ENCODE results near the gene CDHR2.
"Not testable (repeated sequence)": the region's sequence is repeated elsewhere in the genome, so short reads cannot be mapped to it uniquely, and the experiment has no call there.

The CDHR2 gene

DNA sequence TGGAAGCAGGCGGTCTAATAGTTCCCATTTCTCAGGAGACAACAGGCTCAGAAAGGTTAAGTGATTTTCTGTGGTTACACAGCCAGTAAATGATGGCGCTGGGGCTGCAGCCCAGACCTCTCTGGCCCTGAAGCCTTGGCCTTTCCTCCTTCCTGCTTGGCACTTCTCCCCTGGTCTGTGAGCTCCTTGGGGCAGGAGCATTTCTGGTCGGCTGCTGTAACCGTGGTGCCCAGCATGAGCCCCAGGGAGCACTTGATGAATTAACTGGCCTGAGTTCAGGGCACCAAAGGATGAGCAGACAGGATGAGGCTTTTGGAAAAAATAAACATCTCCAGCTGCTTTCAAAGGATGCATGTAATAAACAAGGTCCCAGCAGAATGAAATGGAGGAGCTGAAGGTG lies 30.2 kb downstream of the CDHR2 start:
- TF ChIP-seq POLR2A (IDR thresholded peaks at IDR 0.05; ENCODE audit: low read depth, low read length), result no peak
- FAIRE-seq, result no peak
- no peak for DNase-seq (ENCODE audit: insufficient read length, low spot score)

DNA sequence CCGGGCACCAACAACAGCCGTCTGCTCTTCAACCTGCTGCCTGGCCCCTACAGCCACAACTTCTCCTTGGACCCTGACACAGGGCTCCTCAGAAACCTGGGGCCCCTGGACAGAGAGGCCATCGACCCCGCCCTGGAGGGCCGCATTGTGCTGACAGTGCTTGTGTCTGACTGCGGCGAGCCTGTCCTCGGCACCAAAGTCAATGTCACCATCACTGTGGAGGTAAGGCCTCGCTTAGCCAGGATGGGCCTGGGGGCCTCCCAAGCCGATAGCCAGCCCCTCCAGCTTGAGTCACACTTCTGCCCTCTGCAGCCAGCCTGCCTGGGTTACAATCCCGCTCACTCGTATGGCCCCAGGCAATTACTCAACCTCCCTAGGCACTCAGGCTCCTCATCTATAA lies 32.2 kb downstream of the CDHR2 start:
- no peak for FAIRE-seq
- no peak for DNase-seq (ENCODE audit: insufficient read length, low spot score)
- TF ChIP-seq POLR2A (IDR thresholded peaks at IDR 0.05; ENCODE audit: low read depth, low read length), result no peak

DNA sequence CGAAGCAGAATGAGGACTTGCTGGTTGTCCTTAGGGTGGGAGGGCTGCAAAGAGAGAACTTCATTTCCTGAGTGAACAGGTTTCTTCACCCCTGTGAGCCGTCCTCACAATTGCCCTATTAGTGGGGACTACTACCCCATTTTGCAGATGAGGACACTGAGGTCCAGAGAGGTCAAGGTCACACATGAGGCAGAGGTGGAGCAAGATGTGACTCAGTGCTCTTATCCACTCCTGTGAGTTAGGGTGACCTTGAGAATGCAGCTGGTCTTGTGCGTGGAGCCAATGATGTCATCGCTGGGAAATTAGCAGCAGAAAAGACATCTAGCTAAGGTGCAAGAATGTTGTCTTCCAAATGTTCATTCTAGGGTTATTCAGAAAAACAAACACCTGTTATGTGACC lies 33.9 kb downstream of the CDHR2 start:
- TF ChIP-seq POLR2A (IDR thresholded peaks at IDR 0.05; ENCODE audit: low read depth, low read length), result no peak
- FAIRE-seq (no peak), DNase-seq (ENCODE audit: insufficient read length, low spot score) (no peak)

DNA sequence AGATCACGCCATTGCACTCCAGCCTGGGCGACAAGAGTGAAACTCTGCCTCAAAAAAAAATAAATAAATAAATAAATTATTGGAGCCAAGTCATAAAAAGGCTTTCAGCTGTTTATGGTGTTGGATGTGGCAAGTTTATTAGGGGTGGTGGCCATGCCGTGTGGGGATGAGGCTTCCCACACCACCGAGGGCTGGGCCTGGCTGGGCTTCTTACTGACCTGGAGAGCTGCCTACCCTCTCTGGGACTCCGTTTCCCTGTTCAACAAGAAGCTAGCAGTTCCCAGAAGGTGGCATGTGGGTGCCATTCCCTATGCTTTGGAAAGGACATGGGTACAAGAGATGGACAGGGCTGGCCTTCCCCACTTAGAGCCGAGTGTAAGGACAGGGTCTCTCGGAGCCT lies 38.3 kb downstream of the CDHR2 start:
- DNase-seq (ENCODE audit: insufficient read length, low spot score) (no peak), FAIRE-seq (no peak)
- TF ChIP-seq POLR2A (IDR thresholded peaks at IDR 0.05; ENCODE audit: low read depth, low read length), result no peak

DNA sequence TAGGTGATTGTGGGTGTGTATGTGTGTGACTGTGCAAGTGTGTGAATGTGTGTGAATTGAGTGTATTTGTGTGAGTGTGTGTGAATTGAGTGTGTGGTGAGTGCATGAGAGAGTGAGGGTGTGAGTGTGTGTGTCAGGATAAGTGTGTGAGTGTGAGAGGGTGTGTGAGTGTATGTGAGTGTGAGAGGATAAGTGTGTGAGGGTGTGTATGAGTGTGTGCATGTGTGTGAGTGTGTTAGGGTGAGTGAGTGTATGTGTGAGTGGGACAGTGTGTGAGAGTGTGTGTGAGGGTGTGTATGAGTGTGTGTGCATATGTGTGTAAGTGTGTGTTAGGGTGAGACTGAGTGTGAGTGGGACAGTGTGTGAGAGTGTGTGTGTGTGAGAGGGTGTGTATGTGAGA lies 39.2 kb downstream of the CDHR2 start:
- FAIRE-seq (no peak), DNase-seq (ENCODE audit: insufficient read length, low spot score) (no peak)
- no peak for TF ChIP-seq POLR2A (IDR thresholded peaks at IDR 0.05; ENCODE audit: low read depth, low read length)

DNA sequence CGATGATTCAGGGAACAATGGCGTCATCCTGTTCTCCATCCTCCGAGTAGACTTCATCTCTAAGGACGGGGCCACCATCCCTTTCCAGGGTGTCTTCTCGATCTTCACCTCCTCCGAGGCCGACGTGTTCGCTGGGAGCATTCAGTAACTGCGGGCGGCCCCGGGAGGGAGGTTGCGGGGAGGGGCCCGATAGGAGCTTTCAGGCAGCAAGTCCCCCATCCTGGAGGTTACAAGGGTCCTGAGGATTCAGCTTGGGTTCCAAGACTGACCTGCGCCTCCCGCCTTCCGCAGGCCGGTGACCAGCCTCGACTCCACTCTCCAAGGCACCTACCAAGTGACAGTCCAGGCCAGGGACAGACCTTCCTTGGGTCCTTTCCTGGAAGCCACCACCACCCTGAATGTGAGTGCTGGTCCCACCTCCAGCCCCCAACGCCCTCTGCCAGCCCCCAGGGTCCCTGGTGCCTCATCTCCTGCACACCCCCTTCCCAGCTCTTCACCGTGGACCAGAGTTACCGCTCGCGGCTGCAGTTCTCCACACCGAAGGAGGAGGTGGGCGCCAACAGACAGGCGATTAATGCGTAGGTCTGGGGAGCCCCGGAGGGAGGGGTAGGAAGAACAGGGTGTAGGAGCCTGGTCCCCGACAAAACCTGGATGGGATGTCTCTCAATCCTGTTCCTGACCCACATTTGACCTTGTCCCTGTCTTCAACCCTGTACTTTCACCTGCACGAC lies 40.1 kb downstream of the CDHR2 start:
- DNase-seq (ENCODE audit: insufficient read length, low spot score), result no peak
- no peak for TF ChIP-seq POLR2A (IDR thresholded peaks at IDR 0.05; ENCODE audit: low read depth, low read length)
- no peak for FAIRE-seq

DNA sequence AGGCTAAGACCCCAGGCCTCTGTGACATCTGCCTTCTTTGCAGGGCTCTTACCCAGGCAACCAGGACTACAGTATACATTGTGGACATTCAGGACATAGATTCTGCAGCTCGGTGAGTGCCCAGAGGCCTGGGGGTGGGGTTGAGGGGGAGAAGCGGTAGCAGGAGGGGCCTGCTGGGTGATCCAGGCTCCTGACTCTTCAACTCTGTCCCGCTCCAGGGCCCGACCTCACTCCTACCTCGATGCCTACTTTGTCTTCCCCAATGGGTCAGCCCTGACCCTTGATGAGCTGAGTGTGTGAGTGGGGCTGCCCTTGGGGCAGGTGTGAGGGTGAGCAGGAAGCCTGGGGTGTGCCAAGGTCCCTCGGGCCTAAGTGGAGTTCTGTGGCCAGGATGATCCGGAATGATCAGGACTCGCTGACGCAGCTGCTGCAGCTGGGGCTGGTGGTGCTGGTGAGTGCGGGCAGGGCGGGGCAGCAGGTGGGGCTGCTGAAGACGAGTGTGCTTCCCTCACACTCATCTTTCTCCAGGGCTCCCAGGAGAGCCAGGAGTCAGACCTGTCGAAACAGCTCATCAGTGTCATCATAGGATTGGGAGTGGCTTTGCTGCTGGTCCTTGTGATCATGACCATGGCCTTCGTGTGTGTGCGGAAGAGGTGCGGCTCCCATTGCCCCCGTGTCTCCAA lies 41.0 kb downstream of the CDHR2 start:
- no peak for FAIRE-seq

DNA sequence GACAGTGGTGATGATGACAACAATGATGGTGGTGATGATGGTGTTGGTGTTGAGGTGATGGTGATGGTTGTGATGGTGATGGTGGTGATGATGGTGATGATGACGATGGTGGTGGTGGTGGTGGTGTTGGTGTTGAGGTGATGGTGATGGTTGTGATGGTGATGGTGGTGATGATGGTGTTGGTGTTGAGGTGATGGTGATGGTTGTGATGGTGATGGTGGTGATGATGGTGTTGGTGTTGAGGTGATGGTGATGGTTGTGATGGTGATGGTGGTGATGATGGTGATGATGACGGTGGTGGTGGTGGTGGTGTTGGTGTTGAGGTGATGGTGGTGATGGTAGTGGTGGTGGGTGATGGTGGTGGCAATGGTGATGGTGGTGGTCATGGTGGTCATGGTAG lies 42.5 kb downstream of the CDHR2 start:
- FAIRE-seq, result peak; percentile 38
- not testable (repeated sequence) for DNase-seq (ENCODE audit: insufficient read length, low spot score)

More for the DNA sequence above, 41.0 kb downstream of the CDHR2 start:
- DNase-seq (ENCODE audit: insufficient read length, low spot score), result no peak
- TF ChIP-seq POLR2A (IDR thresholded peaks at IDR 0.05; ENCODE audit: low read depth, low read length), result no peak

DNA sequence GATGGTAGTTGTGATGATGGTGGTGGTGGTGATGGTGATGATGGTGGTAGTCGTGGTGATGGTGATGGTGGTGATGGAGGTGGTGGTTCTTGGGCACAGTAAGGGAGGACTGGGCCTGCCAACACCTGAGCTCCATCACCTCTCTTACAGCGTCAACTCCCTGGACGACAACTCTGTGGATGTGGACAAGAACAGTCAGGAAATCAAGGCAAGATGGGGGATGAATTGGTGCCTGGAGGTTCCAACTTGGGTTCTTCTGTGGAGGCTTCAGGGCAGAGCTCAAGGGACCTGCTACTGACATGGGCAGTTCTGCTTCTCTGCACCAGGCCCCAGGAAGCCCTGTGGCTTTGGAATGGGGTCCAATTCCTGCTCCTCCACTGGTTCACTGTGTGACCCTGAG lies 43.4 kb downstream of the CDHR2 start:
- FAIRE-seq (no peak), DNase-seq (ENCODE audit: insufficient read length, low spot score) (no peak)
- TF ChIP-seq POLR2A (IDR thresholded peaks at IDR 0.05; ENCODE audit: low read depth, low read length), result no peak

DNA sequence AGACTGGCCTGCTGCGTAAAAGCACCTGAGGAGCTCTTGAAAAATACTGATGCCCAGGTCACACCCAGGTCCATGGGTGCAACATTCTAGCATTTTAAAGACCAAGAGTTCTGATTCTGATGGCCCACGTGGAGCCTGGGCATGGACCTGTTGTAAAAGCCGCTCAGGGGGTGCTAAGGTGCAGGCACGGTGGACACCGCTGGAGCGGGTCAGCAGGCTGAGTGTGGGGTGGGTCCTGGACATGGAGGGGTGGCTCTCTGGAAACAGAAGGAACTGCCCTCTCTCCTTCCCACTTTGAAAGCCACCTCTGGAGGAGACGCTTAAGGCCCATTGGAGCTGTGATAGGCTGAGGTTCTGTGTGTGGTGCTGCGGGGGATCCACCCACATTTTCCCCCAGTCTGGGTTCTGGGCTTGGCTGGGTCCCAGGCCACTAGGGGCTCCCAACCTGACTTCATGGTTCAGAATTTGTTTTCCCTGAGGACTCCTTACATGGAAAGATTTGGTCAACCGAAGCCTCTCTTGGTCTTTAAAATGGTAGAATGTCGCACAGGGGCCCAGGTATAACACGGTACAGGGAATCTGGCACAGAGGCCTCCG lies 44.2 kb downstream of the CDHR2 start:
- TF ChIP-seq POLR2A (IDR thresholded peaks at IDR 0.05; ENCODE audit: low read depth, low read length), result no peak
- DNase-seq (ENCODE audit: insufficient read length, low spot score), result no peak
- FAIRE-seq, result no peak

DNA sequence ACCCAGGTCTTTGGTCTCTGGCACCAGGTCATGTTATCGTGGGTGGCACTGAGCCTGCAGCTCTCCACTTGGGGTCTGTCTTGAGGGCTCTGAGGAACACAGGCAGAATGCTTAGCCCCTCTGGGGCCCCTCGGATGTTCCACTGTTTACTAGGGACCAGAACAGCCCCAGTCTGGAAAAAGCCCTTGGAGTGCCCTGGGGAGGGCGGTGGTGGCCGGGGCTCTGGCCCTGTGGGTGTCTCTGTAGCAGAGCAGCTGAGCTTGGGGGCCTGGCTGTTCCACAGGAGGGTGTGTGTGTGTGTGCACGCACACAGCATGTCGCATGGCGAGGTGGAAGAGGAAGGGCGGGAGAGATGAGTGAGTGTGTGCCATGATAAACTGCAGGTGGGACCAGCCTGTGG lies 45.4 kb downstream of the CDHR2 start:
- DNase-seq (ENCODE audit: insufficient read length, low spot score), result no peak
- no peak for FAIRE-seq
- no peak for TF ChIP-seq POLR2A (IDR thresholded peaks at IDR 0.05; ENCODE audit: low read depth, low read length)

DNA sequence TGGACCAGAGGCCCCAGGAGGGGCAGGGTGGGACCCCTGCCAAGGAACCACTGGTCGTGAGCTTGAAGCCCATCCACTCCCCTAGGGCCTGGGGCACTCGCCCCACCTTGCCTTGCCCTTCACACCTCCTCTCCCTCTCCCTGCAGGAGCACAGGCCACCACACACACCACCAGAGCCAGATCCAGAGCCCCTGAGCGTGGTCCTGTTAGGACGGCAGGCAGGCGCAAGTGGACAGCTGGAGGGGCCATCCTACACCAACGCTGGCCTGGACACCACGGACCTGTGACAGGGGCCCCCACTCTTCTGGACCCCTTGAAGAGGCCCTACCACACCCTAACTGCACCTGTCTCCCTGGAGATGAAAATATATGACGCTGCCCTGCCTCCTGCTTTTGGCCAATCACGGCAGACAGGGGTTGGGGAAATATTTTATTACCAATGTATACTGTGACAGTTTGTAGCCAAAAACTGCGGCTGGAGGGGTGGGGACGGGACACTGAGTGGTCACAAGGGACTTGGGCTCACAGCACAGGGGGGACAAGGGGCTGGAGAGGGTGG lies 46.3 kb downstream of the CDHR2 start:
- no peak for TF ChIP-seq POLR2A (IDR thresholded peaks at IDR 0.05; ENCODE audit: low read depth, low read length)
- no peak for DNase-seq (ENCODE audit: insufficient read length, low spot score)
- no peak for FAIRE-seq

DNA sequence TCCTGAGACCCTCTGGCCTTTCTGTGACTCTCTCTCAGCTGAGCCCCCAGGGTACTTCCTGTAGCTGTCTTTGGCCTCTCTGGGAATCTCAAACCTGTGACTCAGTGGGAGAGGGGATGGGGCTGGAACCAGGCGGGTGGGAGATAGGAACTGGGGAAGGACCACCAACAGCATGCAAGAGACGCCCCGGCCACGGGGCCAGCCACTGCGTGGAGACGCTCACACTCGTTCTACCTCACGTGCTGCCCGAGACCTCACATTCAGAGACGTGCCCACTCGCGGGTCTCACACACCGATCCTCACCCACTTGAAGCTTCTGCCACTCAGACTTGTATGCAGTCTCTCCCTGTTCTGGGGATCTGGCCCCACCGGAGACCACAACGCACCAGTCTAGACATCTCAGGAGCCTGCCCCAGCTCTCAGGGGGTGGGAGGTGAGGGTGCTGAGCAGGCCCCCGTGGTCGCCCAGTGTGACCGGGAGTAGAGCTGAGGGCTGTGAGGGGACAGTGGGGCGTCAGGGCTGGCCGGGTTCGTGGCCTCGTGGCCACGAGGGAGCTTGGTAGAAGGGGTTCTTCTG lies 47.0 kb downstream of the CDHR2 start:
- no peak for TF ChIP-seq POLR2A (IDR thresholded peaks at IDR 0.05; ENCODE audit: low read depth, low read length)
- FAIRE-seq, result no peak
- no peak for DNase-seq (ENCODE audit: insufficient read length, low spot score)

DNA sequence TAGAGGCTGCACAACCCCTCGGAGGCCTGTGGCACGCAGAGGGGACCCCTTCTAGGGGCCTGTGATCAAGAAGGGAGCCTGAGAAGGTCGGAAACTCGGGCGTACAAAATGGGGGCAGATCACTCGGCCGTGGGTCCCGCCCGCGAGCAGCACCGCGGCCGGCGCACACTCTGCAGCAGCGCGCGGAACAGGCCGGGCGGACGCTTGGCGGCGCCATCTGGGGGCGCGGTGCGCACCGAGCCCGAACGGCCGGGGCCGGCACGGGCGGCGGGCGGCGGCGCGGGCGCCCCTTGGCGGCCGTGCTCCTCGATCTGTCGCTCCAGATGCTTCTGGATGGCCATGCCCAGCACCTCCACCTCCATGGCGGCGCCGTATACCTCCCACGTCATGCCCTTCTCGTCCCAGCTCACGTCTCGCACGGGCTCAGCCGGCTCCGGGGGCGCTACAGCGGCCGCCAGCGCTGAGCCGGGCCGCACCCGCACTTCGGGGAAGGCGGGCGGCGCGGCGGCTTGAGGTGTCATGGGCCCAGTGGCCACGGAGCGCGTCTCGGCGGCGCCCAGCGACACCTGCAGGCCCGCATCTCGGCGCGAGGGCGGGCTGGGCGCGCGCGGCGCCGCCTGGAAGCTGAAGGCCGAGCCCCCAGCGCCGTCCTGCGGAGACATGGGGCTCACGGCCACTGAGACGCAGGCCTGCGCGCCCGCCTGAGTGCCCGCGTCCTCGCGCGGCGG lies 47.7 kb downstream of the CDHR2 start:
- no peak for TF ChIP-seq POLR2A (IDR thresholded peaks at IDR 0.05; ENCODE audit: low read depth, low read length)
- DNase-seq (ENCODE audit: insufficient read length, low spot score) (no peak), FAIRE-seq (no peak)
